Neural progenitor cell (in vitro differentiated cells): Measurements from ENCODE around the gene COMMD10. TPM values are rescaled to one million over a fixed set of nuclear protein-coding genes. Genes with fewer than 3 reads are reported as not detected.

ENCODE experiments used
- DNase-seq: peaks from one replicate; pipeline ENCODE4 v3.0.0-alpha.2; 2016; ENCODE audit warnings: low spot score
- H2AFZ ChIP-seq: fragments of 200-600 bp; sonication (generic); replicated peaks from 2 replicates; pipeline ENCODE4 v1.6.1; 2016; ENCODE audit warnings: antibody characterized with exemption
- H3F3A ChIP-seq: fragments of 200-600 bp; sonication (generic); 2 replicates; pipeline ENCODE4 v1.6.1; 2016; ENCODE audit warnings: antibody characterized with exemption, low read depth
- H3K27ac ChIP-seq: fragments of 200-600 bp; sonication (generic); 2 replicates; pipeline ENCODE4 v1.5.1; 2016; ENCODE audit warnings: mild to moderate bottlenecking
- H3K27me3 ChIP-seq: fragments of 200-600 bp; sonication (generic); 2 replicates; pipeline ENCODE4 v1.6.1; 2016; ENCODE audit warnings: mild to moderate bottlenecking, moderate library complexity
- H3K36me3 ChIP-seq: fragments of 200-600 bp; sonication (generic); 2 replicates; pipeline ENCODE4 v1.5.1; 2016
- H3K4me1 ChIP-seq: fragments of 200-600 bp; sonication (generic); 2 replicates; pipeline ENCODE4 v1.6.1; 2016; ENCODE audit warnings: mixed run types
- H3K4me2 ChIP-seq: fragments of 200-600 bp; sonication (generic); 2 replicates; pipeline ENCODE4 v1.6.1; 2016
- H3K4me3 ChIP-seq: fragments of 200-600 bp; sonication (generic); 2 replicates; pipeline ENCODE4 v1.5.1; 2016
- H3K79me2 ChIP-seq: fragments of 200-600 bp; sonication (generic); 2 replicates; pipeline ENCODE4 v1.6.1; 2016; ENCODE audit warnings: low read depth
- H3K9ac ChIP-seq: fragments of 200-600 bp; sonication (generic); 2 replicates; pipeline ENCODE4 v1.6.1; 2016
- H3K9me3 ChIP-seq: fragments of 200-600 bp; sonication (generic); 2 replicates; pipeline ENCODE4 v1.5.1; 2016; ENCODE audit warnings: low read depth
- H4K20me1 ChIP-seq: fragments of 200-600 bp; sonication (generic); 2 replicates; pipeline ENCODE4 v1.6.1; 2016; ENCODE audit warnings: low read depth
- H3K27ac Mint-ChIP-seq: 3 replicates; pipeline ENCODE4 v1.8.0; 2021; ENCODE audit warnings: mixed read lengths
- H3K27me3 Mint-ChIP-seq: 2 replicates; pipeline ENCODE4 v1.8.0; 2022; ENCODE audit warnings: low read depth, mild to moderate bottlenecking, inconsistent platforms, moderate library complexity, mixed read lengths; ENCODE audit not compliant: insufficient read depth
- H3K36me3 Mint-ChIP-seq: 3 replicates; pipeline ENCODE4 v1.8.0; 2021; ENCODE audit warnings: mixed read lengths
- H3K4me1 Mint-ChIP-seq: 3 replicates; pipeline ENCODE4 v1.8.0; 2021; ENCODE audit warnings: mixed read lengths
- H3K4me3 Mint-ChIP-seq: 3 replicates; pipeline ENCODE4 v1.8.0; 2021; ENCODE audit warnings: mild to moderate bottlenecking, moderate library complexity, mixed read lengths
- H3K9me3 Mint-ChIP-seq: 3 replicates; pipeline ENCODE4 v1.8.0; 2020; ENCODE audit warnings: mixed read lengths
- EZH2 ChIP-seq: fragments of 200-600 bp; sonication (generic); IDR thresholded peaks from 2 replicates; pipeline ENCODE4 v1.6.1; 2017; ENCODE audit warnings: antibody characterized with exemption, mild to moderate bottlenecking, moderate library complexity
- EZH2phosphoT487 ChIP-seq: fragments of 200-600 bp; sonication (generic); IDR thresholded peaks from 2 replicates; pipeline ENCODE4 v1.6.1; 2017; ENCODE audit warnings: antibody characterized with exemption
- total RNA-seq: library from RNA; depleted of rRNA; stranded (reverse); fragments of >200 nt; gene quantifications from 2 replicates; pipeline ENCODE4 v1.2.3, GENCODE V29; 2015; ENCODE audit warnings: low replicate concordance
- TF ChIP-seq, protein P1 (sequence below): fragments of 200-600 bp; sonication (generic); IDR thresholded peaks from 2 replicates; pipeline ENCODE4 v1.5.1; 2017; ENCODE audit warnings: antibody characterized with exemption, mild to moderate bottlenecking

The COMMD10 gene
- total RNA-seq, 1 donor from 2014 or later, result 77.0 TPM

- H3K27me3 Mint-ChIP-seq, result no peaks in the 10 kb centered on the region
- TF ChIP-seq, protein P1, sequence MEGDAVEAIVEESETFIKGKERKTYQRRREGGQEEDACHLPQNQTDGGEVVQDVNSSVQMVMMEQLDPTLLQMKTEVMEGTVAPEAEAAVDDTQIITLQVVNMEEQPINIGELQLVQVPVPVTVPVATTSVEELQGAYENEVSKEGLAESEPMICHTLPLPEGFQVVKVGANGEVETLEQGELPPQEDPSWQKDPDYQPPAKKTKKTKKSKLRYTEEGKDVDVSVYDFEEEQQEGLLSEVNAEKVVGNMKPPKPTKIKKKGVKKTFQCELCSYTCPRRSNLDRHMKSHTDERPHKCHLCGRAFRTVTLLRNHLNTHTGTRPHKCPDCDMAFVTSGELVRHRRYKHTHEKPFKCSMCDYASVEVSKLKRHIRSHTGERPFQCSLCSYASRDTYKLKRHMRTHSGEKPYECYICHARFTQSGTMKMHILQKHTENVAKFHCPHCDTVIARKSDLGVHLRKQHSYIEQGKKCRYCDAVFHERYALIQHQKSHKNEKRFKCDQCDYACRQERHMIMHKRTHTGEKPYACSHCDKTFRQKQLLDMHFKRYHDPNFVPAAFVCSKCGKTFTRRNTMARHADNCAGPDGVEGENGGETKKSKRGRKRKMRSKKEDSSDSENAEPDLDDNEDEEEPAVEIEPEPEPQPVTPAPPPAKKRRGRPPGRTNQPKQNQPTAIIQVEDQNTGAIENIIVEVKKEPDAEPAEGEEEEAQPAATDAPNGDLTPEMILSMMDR, result no peak
- TF ChIP-seq EZH2, result no peak
- no peaks in the 10 kb centered on the region for H3F3A ChIP-seq
- H3K9me3 ChIP-seq, result no peaks in the 10 kb centered on the region
- H3K27ac Mint-ChIP-seq, result no peak overlapping the region
- no peaks in the 10 kb centered on the region for H4K20me1 ChIP-seq
- DNase-seq, result no peak
- H2AFZ ChIP-seq, result no peak overlapping the region
- H3K27ac ChIP-seq, result no peak overlapping the region
- no peaks in the 10 kb centered on the region for H3K27me3 ChIP-seq
- H3K36me3 ChIP-seq, result no peaks in the 10 kb centered on the region
- no peaks in the 10 kb centered on the region for H3K4me1 ChIP-seq
- H3K4me1 Mint-ChIP-seq, result no peaks in the 10 kb centered on the region
- no peaks in the 10 kb centered on the region for H3K36me3 Mint-ChIP-seq
- H3K4me3 ChIP-seq, result no peak overlapping the region
- H3K4me2 ChIP-seq, result no peak overlapping the region
- H3K4me3 Mint-ChIP-seq, result no peak overlapping the region
- no peak overlapping the region for H3K9ac ChIP-seq
- H3K9me3 Mint-ChIP-seq, result no peaks in the 10 kb centered on the region
- H3K79me2 ChIP-seq, result no peaks in the 10 kb centered on the region
Observed at GRCh38 chr5:116212225-116212624, 127.4 kb downstream of the COMMD10 start.

DNA sequence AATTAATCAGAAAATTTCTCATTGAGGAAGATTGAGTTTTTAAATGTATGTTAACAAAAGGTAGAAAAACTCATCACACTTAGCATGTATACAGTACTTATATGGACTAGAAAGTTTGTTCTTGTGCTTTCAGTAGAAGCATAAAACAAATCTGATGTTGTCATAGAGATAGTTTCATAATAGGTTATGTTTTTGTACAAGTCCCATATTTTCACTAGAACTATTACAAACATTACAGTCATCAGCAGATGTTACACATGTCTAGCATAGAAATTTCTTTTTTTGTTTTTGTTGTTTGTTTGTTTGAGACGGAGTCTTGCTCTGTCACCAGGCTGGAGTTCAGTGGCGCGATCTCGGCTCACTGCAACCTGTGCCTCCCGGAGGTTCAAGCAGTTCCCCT, 131.4 kb downstream of the COMMD10 start:
- no peak for DNase-seq
- no peak overlapping the region for H3K27ac ChIP-seq

DNA sequence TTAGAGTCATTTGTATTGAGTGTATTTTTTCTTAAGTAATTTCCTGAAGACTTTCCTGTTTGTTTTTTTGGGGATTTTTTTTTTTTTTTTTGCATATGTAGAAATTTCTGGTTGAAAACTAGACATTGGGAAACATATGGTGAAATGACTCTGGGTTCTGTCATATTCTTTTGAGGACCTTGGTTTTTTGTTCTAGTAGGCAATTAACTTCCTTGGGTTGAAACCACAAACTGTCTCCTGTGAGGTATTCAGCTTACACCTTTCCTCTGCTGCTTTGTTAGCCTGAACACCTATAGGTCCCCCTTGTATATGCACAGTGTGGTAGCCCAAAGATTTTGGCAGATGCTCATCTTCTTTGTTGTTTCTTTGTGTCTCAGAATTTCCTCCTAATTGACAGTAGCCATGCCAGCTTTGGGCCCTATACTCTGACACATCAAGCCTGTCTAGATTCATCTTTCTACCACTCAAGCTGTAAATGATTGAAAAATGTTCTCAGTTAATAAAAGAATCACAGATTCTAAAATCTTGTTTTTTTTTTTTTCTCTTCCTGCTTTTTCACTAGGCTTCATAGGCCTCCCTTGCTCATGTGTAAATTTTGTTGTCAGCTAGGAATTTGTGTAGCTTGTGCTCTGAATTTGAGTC, 140.6 kb downstream of the COMMD10 start:
- Mint-ChIP-seq H3K4me3 (no peak overlapping the region), H3K4me1 (no peaks in the 10 kb centered on the region), H3K36me3 (peaks cover 3% of the 10 kb centered on the region), H3K27me3 (no peaks in the 10 kb centered on the region), H3K27ac (no peak overlapping the region), H3K9me3 (peaks cover 7% of the 10 kb centered on the region)
- Histone ChIP-seq H3K79me2 (no peaks in the 10 kb centered on the region), H3K27ac (no peak overlapping the region), H3K9me3 (no peaks in the 10 kb centered on the region), H3F3A (no peaks in the 10 kb centered on the region), H3K4me3 (no peak overlapping the region), H2AFZ (no peak overlapping the region), H3K9ac (no peak overlapping the region), H4K20me1 (no peaks in the 10 kb centered on the region), H3K27me3 (no peaks in the 10 kb centered on the region), H3K4me1 (no peaks in the 10 kb centered on the region), H3K4me2 (no peak overlapping the region), H3K36me3 (no peaks in the 10 kb centered on the region)
- TF ChIP-seq EZH2 (no peak), EZH2phosphoT487 (no peak)
- TF ChIP-seq, protein P1, result no peak
- DNase-seq, result no peak

More for the DNA sequence above, 131.4 kb downstream of the COMMD10 start:
- Histone ChIP-seq H3K4me3 (no peak overlapping the region), H3K79me2 (no peaks in the 10 kb centered on the region), H3F3A (no peaks in the 10 kb centered on the region), H4K20me1 (no peaks in the 10 kb centered on the region), H3K4me1 (no peaks in the 10 kb centered on the region), H3K4me2 (no peak overlapping the region), H2AFZ (no peak overlapping the region), H3K27me3 (no peaks in the 10 kb centered on the region), H3K9ac (no peak overlapping the region), H3K36me3 (no peaks in the 10 kb centered on the region), H3K9me3 (no peaks in the 10 kb centered on the region)
- no peaks in the 10 kb centered on the region for H3K9me3 Mint-ChIP-seq
- no peaks in the 10 kb centered on the region for H3K4me1 Mint-ChIP-seq
- no peak for TF ChIP-seq EZH2
- no peak for TF ChIP-seq EZH2phosphoT487
- TF ChIP-seq, protein P1, result no peak
- no peak overlapping the region for H3K4me3 Mint-ChIP-seq
- H3K27me3 Mint-ChIP-seq, result no peaks in the 10 kb centered on the region
- H3K36me3 Mint-ChIP-seq, result no peaks in the 10 kb centered on the region
- no peak overlapping the region for H3K27ac Mint-ChIP-seq
